ENCODE measurements around the gene NOA1.

- TF ChIP-seq CTCF (IDR thresholded peaks at IDR 0.05; ENCODE audit: insufficient read depth, low read length, poor library complexity, severe bottlenecking) (no peak), EZH2phosphoT487 (conservative IDR thresholded peaks at IDR 0.05; ENCODE audit: low read length) (no peak)
Observed at GRCh38 chr4:56940971-56941370, 36.4 kb downstream of the NOA1 start.
